ENCODE measurements around the gene MMEL1.

DNA sequence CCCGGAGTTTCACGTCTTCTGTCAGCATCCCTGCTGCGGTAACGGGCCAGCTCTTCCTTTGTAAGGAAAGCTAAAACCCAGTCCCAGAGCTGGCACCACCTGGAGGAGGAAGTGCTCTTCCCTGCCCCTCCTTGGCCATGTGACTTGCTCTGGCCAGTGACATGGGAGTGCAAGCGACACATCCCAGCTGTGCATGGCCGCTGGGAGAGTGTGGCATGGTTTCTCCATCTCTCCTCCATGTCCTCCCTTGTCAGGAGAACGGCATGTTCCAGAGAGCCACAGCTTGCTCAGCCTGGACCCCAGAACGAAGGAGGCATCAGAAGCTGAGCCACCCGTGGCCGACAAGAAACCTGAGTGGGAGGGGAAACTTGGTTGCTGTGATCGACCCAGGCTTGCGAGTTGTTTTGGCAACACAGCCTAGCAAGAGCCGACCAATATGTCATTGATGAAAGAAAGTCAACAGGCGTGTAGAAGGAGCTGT is 48.9 kb downstream of the MMEL1 start:
- TF ChIP-seq ZNF248 (tag by site-specific recombination; IDR thresholded peaks at IDR 0.05) (no peak), TCF7L2 (IDR thresholded peaks at IDR 0.05; ENCODE audit: borderline replicate concordance, low read depth, low read length) (no peak), OVOL3 (tag by site-specific recombination; IDR thresholded peaks at IDR 0.05) (no peak), GLI4 (tag by site-specific recombination; IDR thresholded peaks at IDR 0.05) (no peak), ZNF558 (tag by site-specific recombination; IDR thresholded peaks at IDR 0.05) (no peak)
- TF ChIP-seq, protein P1, sequence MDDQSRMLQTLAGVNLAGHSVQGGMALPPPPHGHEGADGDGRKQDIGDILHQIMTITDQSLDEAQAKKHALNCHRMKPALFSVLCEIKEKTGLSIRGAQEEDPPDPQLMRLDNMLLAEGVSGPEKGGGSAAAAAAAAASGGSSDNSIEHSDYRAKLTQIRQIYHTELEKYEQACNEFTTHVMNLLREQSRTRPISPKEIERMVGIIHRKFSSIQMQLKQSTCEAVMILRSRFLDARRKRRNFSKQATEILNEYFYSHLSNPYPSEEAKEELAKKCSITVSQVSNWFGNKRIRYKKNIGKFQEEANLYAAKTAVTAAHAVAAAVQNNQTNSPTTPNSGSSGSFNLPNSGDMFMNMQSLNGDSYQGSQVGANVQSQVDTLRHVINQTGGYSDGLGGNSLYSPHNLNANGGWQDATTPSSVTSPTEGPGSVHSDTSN (CRISPR knock-in tag; IDR thresholded peaks at IDR 0.05): no peak
- TF ChIP-seq, protein P2, sequence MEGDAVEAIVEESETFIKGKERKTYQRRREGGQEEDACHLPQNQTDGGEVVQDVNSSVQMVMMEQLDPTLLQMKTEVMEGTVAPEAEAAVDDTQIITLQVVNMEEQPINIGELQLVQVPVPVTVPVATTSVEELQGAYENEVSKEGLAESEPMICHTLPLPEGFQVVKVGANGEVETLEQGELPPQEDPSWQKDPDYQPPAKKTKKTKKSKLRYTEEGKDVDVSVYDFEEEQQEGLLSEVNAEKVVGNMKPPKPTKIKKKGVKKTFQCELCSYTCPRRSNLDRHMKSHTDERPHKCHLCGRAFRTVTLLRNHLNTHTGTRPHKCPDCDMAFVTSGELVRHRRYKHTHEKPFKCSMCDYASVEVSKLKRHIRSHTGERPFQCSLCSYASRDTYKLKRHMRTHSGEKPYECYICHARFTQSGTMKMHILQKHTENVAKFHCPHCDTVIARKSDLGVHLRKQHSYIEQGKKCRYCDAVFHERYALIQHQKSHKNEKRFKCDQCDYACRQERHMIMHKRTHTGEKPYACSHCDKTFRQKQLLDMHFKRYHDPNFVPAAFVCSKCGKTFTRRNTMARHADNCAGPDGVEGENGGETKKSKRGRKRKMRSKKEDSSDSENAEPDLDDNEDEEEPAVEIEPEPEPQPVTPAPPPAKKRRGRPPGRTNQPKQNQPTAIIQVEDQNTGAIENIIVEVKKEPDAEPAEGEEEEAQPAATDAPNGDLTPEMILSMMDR (tag by site-specific recombination; IDR thresholded peaks at IDR 0.05): no peak
- TF ChIP-seq, protein P3, sequence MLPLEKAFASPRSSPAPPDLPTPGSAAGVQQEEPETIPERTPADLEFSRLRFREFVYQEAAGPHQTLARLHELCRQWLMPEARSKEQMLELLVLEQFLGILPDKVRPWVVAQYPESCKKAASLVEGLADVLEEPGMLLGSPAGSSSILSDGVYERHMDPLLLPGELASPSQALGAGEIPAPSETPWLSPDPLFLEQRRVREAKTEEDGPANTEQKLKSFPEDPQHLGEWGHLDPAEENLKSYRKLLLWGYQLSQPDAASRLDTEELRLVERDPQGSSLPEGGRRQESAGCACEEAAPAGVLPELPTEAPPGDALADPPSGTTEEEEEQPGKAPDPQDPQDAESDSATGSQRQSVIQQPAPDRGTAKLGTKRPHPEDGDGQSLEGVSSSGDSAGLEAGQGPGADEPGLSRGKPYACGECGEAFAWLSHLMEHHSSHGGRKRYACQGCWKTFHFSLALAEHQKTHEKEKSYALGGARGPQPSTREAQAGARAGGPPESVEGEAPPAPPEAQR (tag by site-specific recombination; IDR thresholded peaks at IDR 0.05): no peak
- TF ChIP-seq, protein P4, sequence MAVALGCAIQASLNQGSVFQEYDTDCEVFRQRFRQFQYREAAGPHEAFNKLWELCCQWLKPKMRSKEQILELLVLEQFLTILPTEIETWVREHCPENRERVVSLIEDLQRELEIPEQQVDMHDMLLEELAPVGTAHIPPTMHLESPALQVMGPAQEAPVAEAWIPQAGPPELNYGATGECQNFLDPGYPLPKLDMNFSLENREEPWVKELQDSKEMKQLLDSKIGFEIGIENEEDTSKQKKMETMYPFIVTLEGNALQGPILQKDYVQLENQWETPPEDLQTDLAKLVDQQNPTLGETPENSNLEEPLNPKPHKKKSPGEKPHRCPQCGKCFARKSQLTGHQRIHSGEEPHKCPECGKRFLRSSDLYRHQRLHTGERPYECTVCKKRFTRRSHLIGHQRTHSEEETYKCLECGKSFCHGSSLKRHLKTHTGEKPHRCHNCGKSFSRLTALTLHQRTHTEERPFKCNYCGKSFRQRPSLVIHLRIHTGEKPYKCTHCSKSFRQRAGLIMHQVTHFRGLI (tag by site-specific recombination; IDR thresholded peaks at IDR 0.05): no peak
- TF ChIP-seq, protein P5, sequence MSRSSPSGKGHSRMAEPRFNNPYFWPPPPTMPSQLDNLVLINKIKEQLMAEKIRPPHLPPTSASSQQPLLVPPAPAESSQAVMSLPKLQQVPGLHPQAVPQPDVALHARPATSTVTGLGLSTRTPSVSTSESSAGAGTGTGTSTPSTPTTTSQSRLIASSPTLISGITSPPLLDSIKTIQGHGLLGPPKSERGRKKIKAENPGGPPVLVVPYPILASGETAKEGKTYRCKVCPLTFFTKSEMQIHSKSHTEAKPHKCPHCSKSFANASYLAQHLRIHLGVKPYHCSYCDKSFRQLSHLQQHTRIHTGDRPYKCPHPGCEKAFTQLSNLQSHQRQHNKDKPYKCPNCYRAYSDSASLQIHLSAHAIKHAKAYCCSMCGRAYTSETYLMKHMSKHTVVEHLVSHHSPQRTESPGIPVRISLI (tag by site-specific recombination; IDR thresholded peaks at IDR 0.05): no peak
